HFFc6 (cell line): ENCODE measurements around the gene TPI1. TPM values are rescaled to one million over a fixed set of nuclear protein-coding genes. Genes with fewer than 3 reads are reported as not detected.
A peak's percentile ranks its signal among the peaks of the same experiment; 100 is the strongest.

ENCODE experiments used
- DNase-seq: peaks from one replicate; pipeline ENCODE4 v3.0.0-alpha.2; 2018
- H3K27ac Mint-ChIP-seq: 2 replicates; pipeline ENCODE4 v1.8.0; 2020; ENCODE audit warnings: mild to moderate bottlenecking, mixed read lengths
- H3K27me3 Mint-ChIP-seq: 2 replicates; pipeline ENCODE4 v1.8.0; 2021; ENCODE audit warnings: mild to moderate bottlenecking, moderate library complexity, mixed read lengths; ENCODE audit not compliant: insufficient read depth
- H3K36me3 Mint-ChIP-seq: 2 replicates; pipeline ENCODE4 v1.8.0; 2021; ENCODE audit warnings: low read depth, mixed read lengths
- H3K4me1 Mint-ChIP-seq: 2 replicates; pipeline ENCODE4 v1.8.0; 2020; ENCODE audit warnings: low read depth, mixed read lengths
- H3K4me3 Mint-ChIP-seq: 2 replicates; pipeline ENCODE4 v1.8.0; 2020; ENCODE audit warnings: mild to moderate bottlenecking, moderate library complexity, mixed read lengths
- H3K9me3 Mint-ChIP-seq: 2 replicates; pipeline ENCODE4 v1.8.0; 2020; ENCODE audit warnings: mild to moderate bottlenecking, mixed read lengths
- total RNA-seq, 6 experiments: library from RNA; stranded (reverse); fragmentation: NEBNext Ultra II Directional; extraction: Animal tissue kit (Norgen Biotek cat#: 25700); gene quantifications; 2 replicates in 1 of 6; 3 replicates in 5 of 6; pipeline ENCODE4 v1.2.3, GENCODE V29; 2021
- TF ChIP-seq, protein P1 (sequence below): fragments of 200-600 bp; sonication (generic); IDR thresholded peaks from 2 replicates; pipeline ENCODE4 v1.5.0; 2021; ENCODE audit warnings: antibody characterized with exemption, mild to moderate bottlenecking

The TPI1 gene
- total RNA-seq, 6 experiments from 2014 or later, result 853 to 931 (median 870) TPM

GRCh38 chr12:6909421-6910145 lies 42.3 kb downstream of the TPI1 start:
- TF ChIP-seq, protein P1, sequence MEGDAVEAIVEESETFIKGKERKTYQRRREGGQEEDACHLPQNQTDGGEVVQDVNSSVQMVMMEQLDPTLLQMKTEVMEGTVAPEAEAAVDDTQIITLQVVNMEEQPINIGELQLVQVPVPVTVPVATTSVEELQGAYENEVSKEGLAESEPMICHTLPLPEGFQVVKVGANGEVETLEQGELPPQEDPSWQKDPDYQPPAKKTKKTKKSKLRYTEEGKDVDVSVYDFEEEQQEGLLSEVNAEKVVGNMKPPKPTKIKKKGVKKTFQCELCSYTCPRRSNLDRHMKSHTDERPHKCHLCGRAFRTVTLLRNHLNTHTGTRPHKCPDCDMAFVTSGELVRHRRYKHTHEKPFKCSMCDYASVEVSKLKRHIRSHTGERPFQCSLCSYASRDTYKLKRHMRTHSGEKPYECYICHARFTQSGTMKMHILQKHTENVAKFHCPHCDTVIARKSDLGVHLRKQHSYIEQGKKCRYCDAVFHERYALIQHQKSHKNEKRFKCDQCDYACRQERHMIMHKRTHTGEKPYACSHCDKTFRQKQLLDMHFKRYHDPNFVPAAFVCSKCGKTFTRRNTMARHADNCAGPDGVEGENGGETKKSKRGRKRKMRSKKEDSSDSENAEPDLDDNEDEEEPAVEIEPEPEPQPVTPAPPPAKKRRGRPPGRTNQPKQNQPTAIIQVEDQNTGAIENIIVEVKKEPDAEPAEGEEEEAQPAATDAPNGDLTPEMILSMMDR, result no peak
- H3K36me3 Mint-ChIP-seq, result no peaks in the 10 kb centered on the region
- DNase-seq, result no peak
- peaks cover 7% of the 10 kb centered on the region; the same call in 1 of the 2 replicates for H3K4me1 Mint-ChIP-seq
- H3K27me3 Mint-ChIP-seq, result peaks cover 4% of the 10 kb centered on the region
- H3K9me3 Mint-ChIP-seq, result no peaks in the 10 kb centered on the region
- H3K27ac Mint-ChIP-seq, result no peak overlapping the region
- H3K4me3 Mint-ChIP-seq, result no peak overlapping the region

- Mint-ChIP-seq H3K4me3 (no peak overlapping the region), H3K27me3 (peaks cover 4% of the 10 kb centered on the region), H3K9me3 (no peaks in the 10 kb centered on the region), H3K36me3 (no peaks in the 10 kb centered on the region), H3K4me1 (peaks cover 31% of the 10 kb centered on the region), H3K27ac (no peak overlapping the region)
- TF ChIP-seq, protein P1, result no peak
- DNase-seq, result no peak
Measured at GRCh38 chr12:6912164-6912935, 45.0 kb downstream of the TPI1 start.

GRCh38 chr12:6914246-6914946 lies 47.1 kb downstream of the TPI1 start, which contains the start of gene ENO2:
Gene ENO2 (plus strand): TSS chr12:6914580. CDS start chr12:6915833, 1,253 bp downstream.
- Mint-ChIP-seq H3K4me3 (peak within 1 kb of the TSS; percentile 94), H3K36me3 (peaks cover 4% of the 10 kb centered on the region; the same call in 1 of the 2 replicates), H3K4me1 (peaks cover 37% of the 10 kb centered on the region), H3K27ac (peak within 1 kb of the TSS; percentile 64), H3K9me3 (no peaks in the 10 kb centered on the region), H3K27me3 (peaks cover 4% of the 10 kb centered on the region)
- peak; percentile 42 for DNase-seq
- TF ChIP-seq, protein P1, result no peak

DNA sequence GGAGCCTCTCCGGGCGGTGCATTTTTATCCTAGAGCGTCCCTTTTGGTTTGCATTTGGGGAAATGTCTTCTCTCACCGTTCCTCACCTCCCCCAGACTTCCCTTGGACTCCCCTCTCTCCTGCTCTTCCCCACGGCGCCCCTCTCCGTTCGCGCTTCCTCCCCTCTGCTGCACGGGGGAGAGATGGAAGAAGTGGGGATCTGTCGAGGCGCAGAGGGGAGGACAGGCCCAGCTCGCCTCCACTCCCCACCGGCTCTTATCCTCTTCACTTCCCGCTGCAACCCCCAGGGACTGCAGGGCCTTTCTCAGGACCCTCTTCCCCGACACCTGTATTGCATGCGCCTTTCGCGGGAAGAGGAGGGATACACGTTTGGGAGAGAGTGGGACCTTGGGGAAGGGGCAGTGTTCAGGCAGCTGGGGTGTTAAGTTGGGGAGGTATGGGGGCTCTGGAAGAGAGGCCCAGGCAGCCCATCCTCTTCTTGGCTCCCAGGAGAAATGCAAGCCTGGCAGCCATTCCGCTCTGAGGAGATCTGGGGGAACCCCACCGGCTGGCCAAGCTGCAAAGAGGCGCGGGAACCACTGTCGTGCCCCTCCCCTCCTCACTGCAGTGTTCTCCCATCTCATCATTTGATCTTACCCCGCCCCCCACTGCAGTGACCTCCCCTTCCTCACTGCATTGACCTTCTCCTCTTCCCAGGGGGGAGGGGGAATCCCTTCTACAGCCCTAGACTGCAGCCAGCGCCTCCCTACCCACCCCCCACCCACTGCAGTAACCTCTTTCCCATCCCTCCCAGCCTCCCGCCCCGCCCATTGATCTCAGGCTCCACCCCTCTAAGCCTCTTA lies 47.8 kb downstream of the TPI1 start:
- DNase-seq, result no peak
- peak overlapping the region; percentile 94 for H3K4me3 Mint-ChIP-seq
- peaks cover 37% of the 10 kb centered on the region for H3K4me1 Mint-ChIP-seq
- no peaks in the 10 kb centered on the region for H3K9me3 Mint-ChIP-seq
- H3K27me3 Mint-ChIP-seq, result peaks cover 4% of the 10 kb centered on the region
- H3K36me3 Mint-ChIP-seq, result peaks cover 4% of the 10 kb centered on the region; the same call in 1 of the 2 replicates
- TF ChIP-seq, protein P1, result no peak
- H3K27ac Mint-ChIP-seq, result peak overlapping the region; percentile 64
